GM19035 (cell line): ENCODE results near the gene CDH12.

Experiments used
- ATAC-seq: cut with Tn5 transposase; IDR thresholded peaks from one replicate; pipeline ENCODE4 v1.9.1; 2021; ENCODE audit not compliant: unreplicated experiment

CDH12 gene

GRCh38 chr5:21783074-21783679 is 1070.0 kb downstream of the CDH12 start:
- ATAC-seq: no peak

DNA sequence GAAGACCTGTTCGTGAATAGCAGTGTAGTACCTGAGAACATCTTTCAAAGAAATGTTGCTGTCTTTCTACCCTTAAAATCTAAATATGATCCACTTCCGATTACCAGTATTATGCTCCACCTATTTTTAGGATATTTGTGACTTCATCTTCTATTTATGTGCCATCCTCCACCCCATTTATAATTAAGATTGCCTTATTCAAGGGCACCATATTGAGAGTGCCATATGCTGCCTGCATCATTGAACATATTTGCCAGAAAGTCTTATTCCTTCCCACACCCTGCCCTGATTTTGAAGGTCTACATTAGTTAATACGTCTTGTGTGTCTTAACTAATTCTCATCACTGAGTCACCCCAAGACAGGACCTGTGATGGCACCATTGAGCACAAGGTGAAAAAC is 1076.7 kb downstream of the CDH12 start:
- no peak for ATAC-seq

DNA sequence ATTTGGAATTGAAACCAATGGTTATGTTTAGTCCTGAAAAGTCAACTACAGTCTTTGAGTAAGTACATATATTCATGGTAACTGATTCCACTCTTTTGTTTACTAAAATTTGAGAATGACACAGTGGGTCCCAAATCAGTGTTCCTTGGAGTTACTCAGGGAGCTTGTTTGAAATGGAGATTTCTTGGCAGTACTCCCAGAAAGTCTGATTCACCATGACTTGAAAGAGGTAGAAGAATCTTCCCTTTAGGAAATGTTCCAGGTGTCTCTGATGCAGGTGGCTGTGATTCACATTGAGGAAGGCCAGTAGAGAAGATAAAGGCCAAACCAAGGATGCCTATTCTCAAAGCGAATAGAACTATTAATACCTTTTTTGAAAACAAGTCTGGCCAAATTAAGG is 1078.3 kb downstream of the CDH12 start:
- no peak for ATAC-seq

DNA sequence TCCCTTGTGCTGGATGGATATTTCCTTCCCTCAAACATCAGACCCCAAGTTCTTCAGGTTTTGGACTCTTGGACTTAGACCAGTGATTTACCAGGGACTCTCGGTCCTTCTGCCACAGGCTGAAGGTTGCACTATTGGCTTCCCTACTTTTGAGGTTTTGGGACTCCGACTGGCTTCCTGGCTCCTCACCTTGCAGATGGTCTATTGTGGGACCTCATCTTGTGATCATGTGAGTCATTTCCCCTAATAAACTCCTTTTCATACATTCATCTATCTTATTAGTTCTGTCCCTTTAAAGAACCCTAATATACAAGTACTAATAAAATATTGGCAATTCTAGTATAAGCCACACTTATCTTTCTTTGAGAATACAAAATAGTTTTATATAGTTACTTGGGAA is 1078.9 kb downstream of the CDH12 start:
- no peak for ATAC-seq

- ATAC-seq: no peak
Observed at GRCh38 chr5:21773456-21773855, 1079.7 kb downstream of the CDH12 start.

DNA sequence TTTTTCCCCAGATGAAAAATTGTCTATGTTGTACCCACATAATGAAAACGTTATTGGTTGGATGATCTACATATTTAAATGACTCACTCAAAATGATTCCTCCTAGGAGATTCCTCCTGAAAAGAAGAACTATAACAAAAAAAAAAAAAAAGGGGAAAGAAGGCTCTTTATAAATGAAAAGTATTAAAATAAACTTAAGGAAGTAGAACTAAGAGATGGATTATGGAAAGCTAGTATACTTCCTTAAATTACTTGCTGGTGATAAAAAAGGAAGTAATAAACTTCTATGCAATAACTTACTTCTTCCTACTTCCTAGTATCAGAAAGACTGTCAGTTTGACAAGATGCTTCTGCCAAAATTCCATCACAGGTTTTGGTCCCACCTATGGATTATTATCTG is 1087.7 kb downstream of the CDH12 start:
- no peak for ATAC-seq

GRCh38 chr5:21739096-21739495 is 1114.0 kb downstream of the CDH12 start:
- no peak for ATAC-seq

DNA sequence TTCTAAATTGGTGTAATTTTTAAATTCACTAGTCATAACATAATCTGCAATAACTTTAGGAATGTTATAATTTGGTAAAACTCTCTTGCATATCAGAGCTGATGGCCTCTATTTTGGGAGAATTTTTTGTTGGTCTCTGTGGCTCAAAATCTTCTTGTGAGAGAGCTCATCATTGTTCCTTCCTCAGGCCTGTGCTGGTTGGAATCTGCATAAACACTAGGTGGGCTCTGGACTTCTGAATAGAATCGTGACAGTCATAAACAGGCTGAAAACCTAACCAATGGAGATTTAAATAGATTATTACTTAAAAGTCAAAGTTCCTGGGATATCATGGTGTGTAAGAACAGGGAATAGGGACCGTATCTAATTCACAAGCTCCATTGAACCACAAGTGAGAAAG is 1129.6 kb downstream of the CDH12 start:
- ATAC-seq: no peak

GRCh38 chr5:21711866-21712758 is 1141.0 kb downstream of the CDH12 start:
- ATAC-seq: no peak

- ATAC-seq: no peak
Observed at GRCh38 chr5:21709770-21710169, 1143.4 kb downstream of the CDH12 start.

DNA sequence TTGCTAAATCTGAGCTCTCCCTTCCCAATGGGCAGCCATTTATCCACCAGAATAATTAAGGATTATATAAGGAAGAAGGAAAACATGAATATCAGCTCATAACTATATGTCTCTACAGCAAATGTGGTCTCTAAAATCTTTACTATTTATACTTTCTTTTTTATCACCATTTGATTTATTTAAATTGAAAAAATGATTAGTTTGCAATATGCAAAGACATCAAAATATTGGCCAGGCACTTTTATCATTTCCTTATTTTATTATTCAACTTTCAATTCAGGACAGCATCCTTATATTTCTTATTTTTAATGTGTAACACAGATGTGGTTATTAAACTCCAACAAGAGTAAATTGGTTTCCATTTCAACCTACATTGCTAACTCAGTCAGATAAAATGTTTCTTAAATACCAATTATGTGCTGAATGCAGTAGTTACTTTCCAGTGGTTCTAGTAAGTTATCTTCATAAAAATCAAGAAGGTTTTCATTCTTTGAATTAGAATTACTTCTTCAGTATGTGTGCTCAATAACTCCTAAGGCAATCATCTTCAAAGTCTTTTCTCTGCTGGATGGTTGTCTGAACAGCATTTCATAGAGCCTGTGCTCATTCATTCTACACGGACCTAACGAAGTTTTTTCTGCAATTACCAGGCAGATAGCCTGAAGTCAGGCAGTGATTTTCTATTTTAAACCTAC is 1148.0 kb downstream of the CDH12 start:
- no peak for ATAC-seq

DNA sequence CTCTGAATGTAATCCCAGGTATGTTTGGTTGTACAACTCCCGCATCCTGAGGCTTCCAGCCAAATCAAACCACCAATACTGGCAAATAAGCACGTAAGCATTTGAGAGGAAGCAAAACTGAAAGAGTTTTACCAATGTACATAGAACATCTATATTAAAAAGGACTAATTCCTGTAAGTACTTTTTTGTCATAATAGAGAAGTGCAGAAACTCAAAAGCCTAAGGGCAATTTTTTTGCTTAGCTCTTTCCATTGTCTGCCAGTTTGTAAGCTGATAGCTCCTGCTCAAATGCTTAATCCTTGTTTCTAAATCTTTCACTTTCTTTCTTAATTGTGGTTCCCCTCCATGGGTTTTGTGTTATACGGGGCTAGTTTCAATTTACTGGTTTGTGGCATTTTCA is 1151.8 kb downstream of the CDH12 start:
- ATAC-seq: no peak
